NCI-H2227 treated with DMSO at 0.1 percent for 48 hours (cell line): ENCODE measurements around the gene SLC17A7.
"Not testable (repeated sequence)": the region's sequence is repeated elsewhere in the genome, so short reads cannot be mapped to it uniquely, and the experiment has no call there.

Experiments used
- DNase-seq: peaks from one replicate; lab custom pipeline; 2025; lab: John Stamatoyannopoulos, UW

Gene SLC17A7

GRCh38 chr19:49441210-49441959, at the start of gene SLC17A7:
SLC17A7 (minus strand) TSS chr19:49441527; CDS start chr19:49441379, 148 bp downstream.
- DNase-seq: peak; percentile 20

GRCh38 chr19:49490287-49491029, 49.1 kb upstream of the SLC17A7 start:
- DNase-seq: no peak

GRCh38 chr19:49489601-49490167, 48.4 kb upstream of the SLC17A7 start:
- no peak for DNase-seq

- DNase-seq: no peak
Measured at GRCh38 chr19:49488863-49489537, 47.7 kb upstream of the SLC17A7 start.

- no peak for DNase-seq
Measured at GRCh38 chr19:49488046-49488862, 46.9 kb upstream of the SLC17A7 start.

GRCh38 chr19:49487277-49488045, 46.1 kb upstream of the SLC17A7 start, which contains the start of gene RPL13A:
RPL13A (plus strand) TSS chr19:49487608; CDS start chr19:49487630, 22 bp downstream.
- DNase-seq: peak; percentile 93

GRCh38 chr19:49486710-49487276, 45.5 kb upstream of the SLC17A7 start:
- DNase-seq: no peak

- no peak for DNase-seq
Measured at GRCh38 chr19:49486232-49486631, 44.9 kb upstream of the SLC17A7 start.

- DNase-seq: no peak
Measured at GRCh38 chr19:49481020-49481683, 39.8 kb upstream of the SLC17A7 start.

- no peak for DNase-seq
Measured at GRCh38 chr19:49479975-49480628, 38.8 kb upstream of the SLC17A7 start.

- DNase-seq: no peak
Measured at GRCh38 chr19:49475995-49476880, 34.9 kb upstream of the SLC17A7 start.

GRCh38 chr19:49475191-49475917, 34.0 kb upstream of the SLC17A7 start:
- DNase-seq: no peak

- no peak for DNase-seq
Measured at GRCh38 chr19:49474542-49474924, 33.2 kb upstream of the SLC17A7 start.

GRCh38 chr19:49473868-49474541, 32.7 kb upstream of the SLC17A7 start, which contains the start of gene FLT3LG:
FLT3LG (plus strand) TSS chr19:49474215; CDS start chr19:49474640, 425 bp downstream.
- DNase-seq: no peak

- not testable (repeated sequence) for DNase-seq
Measured at GRCh38 chr19:49473501-49473867, 32.2 kb upstream of the SLC17A7 start.

- no peak for DNase-seq
Measured at GRCh38 chr19:49472936-49473335, 31.6 kb upstream of the SLC17A7 start.

GRCh38 chr19:49470615-49470978, 29.3 kb upstream of the SLC17A7 start:
- no peak for DNase-seq
